ENCODE results near the gene ABCC4. TPM values are rescaled to one million over a fixed set of nuclear protein-coding genes. Genes with fewer than 3 reads are reported as not detected.

The ABCC4 gene
- total and polyA plus RNA-seq, 2 donors (not counting 1 experiment from before 2014, with no cell fraction given): 1.8 to 7.1 TPM

DNA sequence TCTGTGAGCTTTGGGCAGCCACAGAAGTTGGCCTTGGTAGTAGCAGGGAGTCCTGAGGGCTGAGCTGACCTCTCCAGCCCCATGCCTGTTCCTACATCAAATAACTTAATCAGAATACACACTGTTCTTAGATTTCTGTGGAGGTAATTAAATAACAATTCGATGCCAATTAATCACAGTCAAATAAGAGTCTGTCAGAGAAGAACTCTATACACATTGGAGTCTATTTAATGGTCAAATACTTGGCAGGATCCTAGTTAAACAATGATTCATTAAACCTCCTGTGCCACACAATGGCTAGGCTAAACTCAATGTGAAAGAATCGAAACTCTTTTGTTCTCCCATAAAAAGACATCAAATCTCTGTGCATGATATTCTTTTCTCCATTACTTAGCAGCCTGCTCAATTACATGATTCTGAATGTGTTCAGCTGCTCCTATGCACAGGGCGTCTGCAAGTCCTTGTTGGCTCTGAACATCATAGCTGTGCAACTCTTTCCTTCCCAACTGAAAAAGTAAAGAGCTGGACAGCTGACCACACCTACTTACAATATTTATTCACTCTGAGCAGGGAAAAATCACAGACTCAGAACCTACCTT lies 173.1 kb downstream of the ABCC4 start:
- H3K36me3 ChIP-seq (replicated peaks in 1 of 2; ENCODE audit: control extremely low read depth in 1 of 2, control insufficient read depth in 1 of 2, extremely low read depth in 1 of 2, insufficient read depth in 2 of 2, low read length in 1 of 2): no peaks in the 10 kb centered on the region
- WGBS (ENCODE audit: insufficient coverage): 100% methylated on average over 2 of the region's 3 CpGs
- no peaks in the 10 kb centered on the region for H3K27me3 ChIP-seq (replicated peaks in 1 of 4; ENCODE audit: control extremely low read depth in 1 of 4, control insufficient read depth in 3 of 4, insufficient read depth in 4 of 4, low read length in 3 of 4)
- Mint-ChIP-seq H3K27me3 (no peaks in the 10 kb centered on the region), H3K4me3 (no peak overlapping the region), H3K9me3 (ENCODE audit: insufficient read depth) (no peaks in the 10 kb centered on the region), H3K4me1 (no peaks in the 10 kb centered on the region), H3K27ac (no peak overlapping the region)
- no peak for DNase-seq
- H3K9me3 ChIP-seq (ENCODE audit: control extremely low read depth in 1 of 3, control insufficient read depth in 2 of 3, insufficient read depth in 1 of 3, low read length in 2 of 3): no peaks in the 10 kb centered on the region
- CTCF ChIA-PET: no interaction called here
- no peak overlapping the region for H2AFZ ChIP-seq (ENCODE audit: insufficient read depth, low read depth, low read length, poor library complexity, severe bottlenecking)
- no peak overlapping the region for H3K9ac ChIP-seq (ENCODE audit: low read length)
- H3K4me2 ChIP-seq (replicated peaks; ENCODE audit: low read depth, low read length, poor library complexity, severe bottlenecking): no peak overlapping the region
- intact Hi-C loops (cut with micrococcal nuclease): no loop called here
- H4K20me1 ChIP-seq (ENCODE audit: control insufficient read depth, insufficient read depth, low read length, poor library complexity, severe bottlenecking): no peaks in the 10 kb centered on the region
- TF ChIP-seq, protein P1, sequence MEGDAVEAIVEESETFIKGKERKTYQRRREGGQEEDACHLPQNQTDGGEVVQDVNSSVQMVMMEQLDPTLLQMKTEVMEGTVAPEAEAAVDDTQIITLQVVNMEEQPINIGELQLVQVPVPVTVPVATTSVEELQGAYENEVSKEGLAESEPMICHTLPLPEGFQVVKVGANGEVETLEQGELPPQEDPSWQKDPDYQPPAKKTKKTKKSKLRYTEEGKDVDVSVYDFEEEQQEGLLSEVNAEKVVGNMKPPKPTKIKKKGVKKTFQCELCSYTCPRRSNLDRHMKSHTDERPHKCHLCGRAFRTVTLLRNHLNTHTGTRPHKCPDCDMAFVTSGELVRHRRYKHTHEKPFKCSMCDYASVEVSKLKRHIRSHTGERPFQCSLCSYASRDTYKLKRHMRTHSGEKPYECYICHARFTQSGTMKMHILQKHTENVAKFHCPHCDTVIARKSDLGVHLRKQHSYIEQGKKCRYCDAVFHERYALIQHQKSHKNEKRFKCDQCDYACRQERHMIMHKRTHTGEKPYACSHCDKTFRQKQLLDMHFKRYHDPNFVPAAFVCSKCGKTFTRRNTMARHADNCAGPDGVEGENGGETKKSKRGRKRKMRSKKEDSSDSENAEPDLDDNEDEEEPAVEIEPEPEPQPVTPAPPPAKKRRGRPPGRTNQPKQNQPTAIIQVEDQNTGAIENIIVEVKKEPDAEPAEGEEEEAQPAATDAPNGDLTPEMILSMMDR (IDR thresholded peaks at IDR 0.05): no peak
- no peak for TF ChIP-seq EZH2 (IDR thresholded peaks at IDR 0.05; ENCODE audit: borderline replicate concordance, insufficient read depth, low read depth, low read length, poor library complexity, severe bottlenecking)
- ATAC-seq (ENCODE audit: low read depth): no peak
- POLR2A ChIA-PET: no interaction called here
- H3K4me1 ChIP-seq (ENCODE audit: control insufficient read depth in 2 of 2, insufficient read depth in 2 of 2, low read length in 2 of 2): no peaks in the 10 kb centered on the region
- H3K79me2 ChIP-seq (ENCODE audit: control insufficient read depth, insufficient read depth, low read length): no peaks in the 10 kb centered on the region
- no peak overlapping the region for H3K27ac ChIP-seq (ENCODE audit: low read length in 2 of 2)
- H3K4me3 ChIP-seq (ENCODE audit: control extremely low read depth in 1 of 5, extremely low read depth in 1 of 5, insufficient read depth in 1 of 5, low read depth in 2 of 5, low read length in 4 of 5): no peak overlapping the region

DNA sequence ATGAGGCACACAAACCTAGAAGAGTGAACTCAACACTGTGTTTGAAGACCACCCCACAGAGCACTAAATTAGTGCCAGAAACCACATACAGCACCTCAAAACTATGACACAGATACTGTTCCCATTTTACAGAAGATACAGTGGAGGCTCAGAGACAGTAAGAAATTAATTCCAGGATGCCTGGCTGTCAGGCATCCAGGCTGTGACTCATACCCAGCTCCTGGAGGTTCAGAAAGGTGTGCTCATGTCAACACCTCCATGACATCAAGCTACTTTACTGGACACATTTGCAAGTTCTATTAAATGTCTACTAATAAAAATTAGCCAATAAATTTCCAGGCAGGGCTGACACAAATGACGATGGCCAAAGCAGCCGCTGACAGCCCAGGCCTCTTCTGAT lies 176.3 kb downstream of the ABCC4 start:
- H3K4me3 Mint-ChIP-seq: no peak overlapping the region
- WGBS (ENCODE audit: insufficient coverage): no CpG with 5 or more reads among the region's 2 CpGs
- H3K9me3 Mint-ChIP-seq (ENCODE audit: insufficient read depth): peaks cover 3% of the 10 kb centered on the region
- Histone ChIP-seq H4K20me1 (ENCODE audit: control insufficient read depth, insufficient read depth, low read length, poor library complexity, severe bottlenecking) (no peaks in the 10 kb centered on the region), H3K4me3 (ENCODE audit: control extremely low read depth in 1 of 5, extremely low read depth in 1 of 5, insufficient read depth in 1 of 5, low read depth in 2 of 5, low read length in 4 of 5) (no peak overlapping the region), H3K27me3 (replicated peaks in 1 of 4; ENCODE audit: control extremely low read depth in 1 of 4, control insufficient read depth in 3 of 4, insufficient read depth in 4 of 4, low read length in 3 of 4) (no peaks in the 10 kb centered on the region), H3K79me2 (ENCODE audit: control insufficient read depth, insufficient read depth, low read length) (no peaks in the 10 kb centered on the region), H3K27ac (ENCODE audit: low read length in 2 of 2) (no peak overlapping the region), H3K4me2 (replicated peaks; ENCODE audit: low read depth, low read length, poor library complexity, severe bottlenecking) (no peak overlapping the region), H3K9ac (ENCODE audit: low read length) (no peak overlapping the region), H3K4me1 (ENCODE audit: control insufficient read depth in 2 of 2, insufficient read depth in 2 of 2, low read length in 2 of 2) (no peaks in the 10 kb centered on the region), H3K9me3 (ENCODE audit: control extremely low read depth in 1 of 3, control insufficient read depth in 2 of 3, insufficient read depth in 1 of 3, low read length in 2 of 3) (no peaks in the 10 kb centered on the region), H3K36me3 (replicated peaks in 1 of 2; ENCODE audit: control extremely low read depth in 1 of 2, control insufficient read depth in 1 of 2, extremely low read depth in 1 of 2, insufficient read depth in 2 of 2, low read length in 1 of 2) (no peaks in the 10 kb centered on the region), H2AFZ (ENCODE audit: insufficient read depth, low read depth, low read length, poor library complexity, severe bottlenecking) (no peak overlapping the region)
- ATAC-seq (ENCODE audit: low read depth) (no peak), DNase-seq (no peak)
- CTCF ChIA-PET: no interaction called here
- intact Hi-C loops (cut with micrococcal nuclease): no loop called here
- TF ChIP-seq, protein P1 (IDR thresholded peaks at IDR 0.05): no peak
- no peak for TF ChIP-seq EZH2 (IDR thresholded peaks at IDR 0.05; ENCODE audit: borderline replicate concordance, insufficient read depth, low read depth, low read length, poor library complexity, severe bottlenecking)
- no peaks in the 10 kb centered on the region for H3K4me1 Mint-ChIP-seq
- no peaks in the 10 kb centered on the region for H3K27me3 Mint-ChIP-seq
- H3K27ac Mint-ChIP-seq: no peak overlapping the region
- POLR2A ChIA-PET: no interaction called here
